GM13977 (cell line): ENCODE measurements around the gene CLTB.
"Not testable (repeated sequence)": the region's sequence is repeated elsewhere in the genome, so short reads cannot be mapped to it uniquely, and the experiment has no call there.

ENCODE experiments used
- DNase-seq: peaks from one replicate; pipeline ENCODE4 v3.0.0; 2012; ENCODE audit warnings: low spot score
- in situ Hi-C: fragments of 300-500 bp; cut with MboI; formaldehyde crosslinking; loops from one replicate; pipeline ENCODE4 v1.12.0; 2022; ENCODE audit warnings: low sequenced_read_pairs, low pct_unique_long_range_greater_than_20kb, mixed read lengths, inconsistent platforms; ENCODE audit not compliant: unreplicated experiment
- TF ChIP-seq, protein P1 (sequence below): IDR thresholded peaks from 2 replicates; pipeline ENCODE4 v1.5.1; 2012; ENCODE audit warnings: mild to moderate bottlenecking, control low read depth; ENCODE audit not compliant: insufficient read depth; ENCODE audit errors: extremely low read depth, missing control alignments

The CLTB gene

DNA sequence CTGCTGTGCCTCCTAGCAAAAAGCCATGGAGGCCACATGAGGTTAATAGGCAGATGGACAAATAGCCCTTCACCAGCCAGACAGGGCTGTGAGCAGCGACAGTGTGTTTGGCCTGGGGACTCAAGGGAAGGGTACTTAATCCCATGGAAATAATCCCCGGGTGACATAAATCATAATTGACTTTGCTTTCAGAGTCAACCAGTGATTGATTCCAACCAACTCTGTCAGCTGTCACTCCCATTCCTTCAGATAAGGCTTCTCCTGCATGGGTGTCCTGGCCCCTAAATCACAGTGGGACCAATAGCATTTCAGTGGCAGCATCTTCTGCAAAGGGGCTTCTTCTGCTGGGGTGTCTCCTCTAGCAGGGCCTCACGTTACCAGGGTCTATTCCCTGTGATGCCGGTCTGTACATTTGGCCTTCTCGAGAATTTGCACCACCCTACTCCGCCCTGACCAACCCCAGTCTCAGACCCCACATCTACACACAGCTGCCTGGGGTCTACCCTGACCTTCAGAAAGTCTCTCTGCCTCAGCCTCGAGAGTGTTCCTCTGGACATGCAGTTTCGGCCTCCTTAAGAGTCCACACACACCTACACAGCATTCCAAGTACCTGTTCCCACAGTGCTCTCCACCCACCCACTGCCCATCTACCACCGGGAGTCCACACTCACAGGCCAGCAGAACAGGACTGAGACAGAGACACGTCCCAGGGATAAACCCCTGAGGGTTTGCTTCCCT lies 3.7 kb downstream of the CLTB start:
- in situ Hi-C loops: no loop called here
- no peak for DNase-seq
- TF ChIP-seq, protein P1, sequence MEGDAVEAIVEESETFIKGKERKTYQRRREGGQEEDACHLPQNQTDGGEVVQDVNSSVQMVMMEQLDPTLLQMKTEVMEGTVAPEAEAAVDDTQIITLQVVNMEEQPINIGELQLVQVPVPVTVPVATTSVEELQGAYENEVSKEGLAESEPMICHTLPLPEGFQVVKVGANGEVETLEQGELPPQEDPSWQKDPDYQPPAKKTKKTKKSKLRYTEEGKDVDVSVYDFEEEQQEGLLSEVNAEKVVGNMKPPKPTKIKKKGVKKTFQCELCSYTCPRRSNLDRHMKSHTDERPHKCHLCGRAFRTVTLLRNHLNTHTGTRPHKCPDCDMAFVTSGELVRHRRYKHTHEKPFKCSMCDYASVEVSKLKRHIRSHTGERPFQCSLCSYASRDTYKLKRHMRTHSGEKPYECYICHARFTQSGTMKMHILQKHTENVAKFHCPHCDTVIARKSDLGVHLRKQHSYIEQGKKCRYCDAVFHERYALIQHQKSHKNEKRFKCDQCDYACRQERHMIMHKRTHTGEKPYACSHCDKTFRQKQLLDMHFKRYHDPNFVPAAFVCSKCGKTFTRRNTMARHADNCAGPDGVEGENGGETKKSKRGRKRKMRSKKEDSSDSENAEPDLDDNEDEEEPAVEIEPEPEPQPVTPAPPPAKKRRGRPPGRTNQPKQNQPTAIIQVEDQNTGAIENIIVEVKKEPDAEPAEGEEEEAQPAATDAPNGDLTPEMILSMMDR: no peak

DNA sequence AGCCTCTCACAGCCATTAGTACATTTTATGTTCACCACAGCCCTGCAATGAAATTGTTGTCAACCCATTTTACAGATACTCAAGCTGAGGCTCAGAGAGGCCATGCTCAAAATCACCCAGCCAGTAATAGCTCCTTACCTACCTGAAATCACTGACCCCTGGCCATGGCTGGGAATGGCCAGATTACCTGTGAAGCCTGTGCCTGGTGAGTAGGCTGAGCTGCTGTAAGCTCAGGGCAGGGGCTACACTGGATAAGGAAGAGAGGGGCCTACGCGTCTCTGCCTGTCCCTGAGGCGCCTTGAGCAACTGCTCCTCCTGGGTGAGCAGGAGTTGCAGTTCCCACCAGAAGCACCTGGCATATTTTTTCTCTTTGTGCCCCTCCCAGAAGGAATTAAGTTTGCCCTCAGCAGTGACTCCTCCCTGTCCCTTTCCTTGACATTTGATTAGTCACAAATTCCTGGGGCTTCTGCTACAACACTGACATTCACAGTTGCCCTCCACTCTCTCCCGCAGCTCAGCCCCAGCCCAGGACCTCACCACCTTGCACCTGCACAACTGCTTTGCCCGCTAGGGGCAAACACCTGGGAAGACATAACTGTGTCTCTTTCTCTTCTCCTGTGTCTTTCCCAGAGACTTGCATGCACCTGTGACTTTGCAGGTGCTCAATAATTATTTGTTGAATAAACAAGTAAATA lies 5.7 kb downstream of the CLTB start:
- in situ Hi-C loops: no loop called here

DNA sequence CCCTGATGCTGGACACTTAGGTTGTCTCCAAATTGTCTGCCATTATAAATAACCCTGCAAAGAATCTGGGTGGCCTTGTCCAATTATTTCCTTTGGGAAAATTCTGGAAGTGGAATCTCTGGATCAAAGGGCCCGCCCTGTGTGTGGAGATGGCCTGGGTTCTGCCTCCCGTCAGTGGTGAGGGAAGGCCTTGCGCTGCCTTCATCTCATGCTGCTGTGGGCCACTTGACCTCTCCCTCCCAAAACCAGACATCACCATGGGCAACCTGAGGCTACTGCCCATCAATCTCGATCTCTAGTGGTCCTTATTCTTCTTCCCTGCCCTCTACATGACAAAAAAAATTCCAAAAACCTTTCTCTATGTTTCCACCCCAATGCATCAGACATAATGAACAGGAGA lies 6.6 kb downstream of the CLTB start:
- TF ChIP-seq, protein P1: no peak
- in situ Hi-C loops: no loop called here
- no peak for DNase-seq

More for the DNA sequence above, 5.7 kb downstream of the CLTB start:
- TF ChIP-seq, protein P1: no peak
- DNase-seq: no peak

DNA sequence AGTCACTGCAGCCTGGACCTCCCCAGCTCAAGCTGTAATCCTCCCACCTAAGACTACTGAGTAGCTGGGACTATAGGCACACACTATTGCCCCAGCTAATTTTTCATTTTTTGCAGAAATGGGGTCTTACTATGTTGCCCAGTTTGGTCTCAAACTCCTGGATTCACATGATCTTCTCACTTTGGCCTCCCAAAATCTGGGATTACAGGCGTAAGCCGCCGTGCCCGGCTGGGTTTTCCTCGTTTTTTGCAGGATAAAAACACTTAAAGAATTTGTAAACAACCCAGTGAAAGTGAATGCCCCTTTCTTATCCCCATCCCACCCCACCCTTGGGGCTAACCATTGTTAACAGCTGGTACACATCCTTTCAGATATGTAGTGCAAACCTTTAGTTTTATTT lies 7.7 kb downstream of the CLTB start:
- DNase-seq: no peak
- TF ChIP-seq, protein P1: no peak
- in situ Hi-C loops: no loop called here

DNA sequence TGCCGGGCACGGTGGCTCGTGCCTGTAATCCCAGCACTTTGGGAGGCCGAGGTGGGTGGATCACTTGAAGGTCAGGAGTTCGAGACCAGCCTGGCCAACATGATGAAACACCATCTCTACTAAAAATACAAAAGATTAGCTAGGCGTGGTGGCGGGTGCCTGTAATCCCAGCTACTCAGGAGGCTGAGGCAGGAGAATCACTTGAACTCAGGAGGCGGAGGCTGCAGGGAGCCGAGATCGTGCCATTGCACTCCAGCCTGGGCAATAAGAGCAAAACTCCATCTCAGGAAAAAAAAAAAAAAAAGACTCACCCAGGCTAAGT lies 8.1 kb downstream of the CLTB start:
- in situ Hi-C loops, DNase-seq: not testable (repeated sequence)

DNA sequence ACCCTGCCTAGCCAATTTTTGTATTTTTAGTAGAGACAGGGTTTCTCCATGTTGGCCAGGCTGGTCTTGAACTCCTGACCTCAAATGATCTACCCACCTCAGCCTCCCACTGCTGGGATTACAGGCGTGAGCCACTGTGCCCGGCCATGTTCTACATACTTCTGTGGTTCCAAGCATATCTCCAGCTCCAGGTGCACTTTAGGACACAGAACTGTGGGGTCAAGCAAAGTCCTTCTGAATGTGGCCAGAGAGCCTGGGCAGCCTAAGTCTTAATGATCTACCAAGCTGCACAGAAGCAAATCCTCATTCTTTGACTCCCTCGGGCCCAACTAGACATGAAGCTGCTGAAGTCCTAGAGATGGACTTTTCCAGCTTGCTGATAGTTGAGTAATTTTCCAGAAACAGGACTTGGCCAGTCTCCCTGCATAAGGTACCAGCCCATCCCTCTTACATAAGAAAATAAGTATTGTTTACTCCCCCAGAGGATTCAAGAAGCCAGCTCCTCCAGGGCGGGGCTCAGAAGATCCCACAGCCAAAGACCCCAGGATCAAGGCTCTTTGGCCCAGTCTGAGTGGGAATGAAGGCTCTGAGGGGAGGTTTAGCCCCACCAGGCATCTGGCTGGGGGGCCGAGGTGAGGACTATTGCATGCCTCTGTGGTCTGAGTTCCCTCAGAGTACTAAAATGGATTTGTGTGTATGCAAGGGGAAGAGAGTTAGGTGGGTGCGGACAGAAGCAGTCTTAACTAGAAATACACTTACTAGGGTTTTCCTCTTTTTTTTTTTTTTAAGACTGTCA lies 8.7 kb downstream of the CLTB start:
- in situ Hi-C loops: no loop called here

More for the DNA sequence above, 8.7 kb downstream of the CLTB start:
- DNase-seq: no peak
- TF ChIP-seq, protein P1: no peak
